Measurements from ENCODE around the gene ADCY10. TPM values are rescaled to one million over a fixed set of nuclear protein-coding genes. Genes with fewer than 3 reads are reported as not detected.
"Not testable (repeated sequence)": the region's sequence is repeated elsewhere in the genome, so short reads cannot be mapped to it uniquely, and the experiment has no call there.

Gene ADCY10
- total RNA-seq, 2 experiments from 2014 or later, result 0.11 to 0.30 TPM

DNA sequence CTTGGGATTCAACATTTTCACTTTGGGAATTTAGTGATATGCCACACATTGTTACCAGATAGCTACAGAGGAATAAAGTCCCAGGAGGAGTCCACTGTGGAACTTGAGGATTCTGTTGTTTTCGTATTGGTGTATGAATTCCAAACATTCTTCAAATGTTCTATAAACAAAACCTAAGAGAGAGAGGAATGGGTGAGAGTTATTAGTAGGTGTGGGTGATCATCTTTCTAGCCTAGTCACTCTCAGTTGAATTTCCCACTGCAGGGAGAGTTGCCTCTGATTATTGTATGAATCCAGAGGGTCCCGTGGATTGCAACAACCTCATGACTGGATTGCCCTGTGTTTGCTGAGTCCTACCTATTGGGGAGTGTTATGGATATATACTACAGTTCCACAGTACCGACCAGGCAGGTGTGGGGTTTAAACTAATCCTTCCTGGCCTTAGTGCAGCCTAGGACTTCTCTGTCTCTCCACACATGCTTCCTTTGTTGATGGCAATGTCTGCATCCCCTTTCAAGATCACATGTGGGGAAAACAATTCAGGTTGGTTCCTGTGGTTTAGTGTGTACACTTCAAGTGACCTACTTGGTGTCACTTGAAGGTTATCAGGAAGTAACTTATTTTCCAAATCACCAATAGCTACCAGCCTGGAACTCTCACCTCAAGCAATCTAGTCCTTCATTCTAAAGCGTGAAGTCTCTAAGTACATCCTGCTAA is 91.8 kb downstream of the ADCY10 start:
- Mint-ChIP-seq H3K4me1 (peaks cover 7% of the 10 kb centered on the region), H3K36me3 (ENCODE audit: low read depth) (no peaks in the 10 kb centered on the region), H3K27me3 (peaks cover 8% of the 10 kb centered on the region), H3K9me3 (ENCODE audit: low read depth) (no peaks in the 10 kb centered on the region), H3K4me3 (no peak overlapping the region), H3K27ac (no peak overlapping the region)
- no peak for ATAC-seq
- no peak for DNase-seq
- ChIA-PET CTCF (no interaction called here), POLR2A (no interaction called here)
- intact Hi-C loops (cut with DNase I, micrococcal nuclease), result no loop called here

- Mint-ChIP-seq H3K9me3 (ENCODE audit: low read depth) (no peaks in the 10 kb centered on the region), H3K27ac (no peak overlapping the region)
Observed at GRCh38 chr1:167821356-167821685, 92.6 kb downstream of the ADCY10 start.

DNA sequence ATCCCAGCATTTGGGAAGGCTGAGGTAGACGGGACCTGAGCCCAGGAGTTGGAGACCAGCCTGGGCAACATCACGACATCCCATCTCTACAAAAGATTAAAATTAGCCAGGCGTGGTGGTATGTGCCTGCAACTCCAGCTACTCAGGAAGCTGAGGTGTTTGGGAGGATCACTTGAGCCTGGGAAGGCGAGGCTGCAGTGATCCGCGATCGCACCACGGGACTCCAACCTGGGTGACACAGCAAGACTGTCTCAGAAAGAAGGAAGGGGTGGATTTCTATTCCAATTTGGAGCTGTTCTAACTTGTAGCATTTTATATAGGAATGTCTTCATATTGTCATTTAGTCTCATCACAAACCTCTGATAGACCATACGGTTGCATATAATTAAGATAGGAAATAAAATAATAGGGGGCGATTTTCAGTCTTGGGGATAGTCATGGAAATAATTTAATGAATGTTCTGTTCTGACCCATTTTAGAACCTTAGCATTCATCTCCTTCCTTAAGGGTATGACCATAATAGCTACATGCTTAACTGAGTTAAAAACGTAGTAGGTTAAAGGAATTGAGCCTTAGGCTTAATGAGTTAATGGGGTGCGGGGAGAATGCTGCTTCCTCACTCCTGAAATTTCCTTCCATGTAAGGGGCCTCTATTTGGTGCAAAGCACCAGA is 93.1 kb downstream of the ADCY10 start:
- CTCF ChIA-PET, result interaction anchor here (1.1 kb wide), 1 partner anchor 261 kb away, joined by 3 read pairs; no protein-coding TSS in a partner anchor
- H3K9me3 Mint-ChIP-seq (ENCODE audit: low read depth), result peaks cover 2% of the 10 kb centered on the region

More at GRCh38 chr1:167821356-167821685, 92.6 kb downstream of the ADCY10 start:
- no peak for DNase-seq
- POLR2A ChIA-PET, result no interaction called here
- Mint-ChIP-seq H3K36me3 (ENCODE audit: low read depth) (no peaks in the 10 kb centered on the region), H3K4me3 (no peak overlapping the region), H3K4me1 (peaks cover 7% of the 10 kb centered on the region), H3K27me3 (peaks cover 8% of the 10 kb centered on the region)
- no peak for ATAC-seq
- CTCF ChIA-PET, result interaction anchor here (1.1 kb wide), 1 partner anchor 261 kb away, joined by 3 read pairs; no protein-coding TSS in a partner anchor
- intact Hi-C loops (cut with DNase I, micrococcal nuclease), result no loop called here

DNA sequence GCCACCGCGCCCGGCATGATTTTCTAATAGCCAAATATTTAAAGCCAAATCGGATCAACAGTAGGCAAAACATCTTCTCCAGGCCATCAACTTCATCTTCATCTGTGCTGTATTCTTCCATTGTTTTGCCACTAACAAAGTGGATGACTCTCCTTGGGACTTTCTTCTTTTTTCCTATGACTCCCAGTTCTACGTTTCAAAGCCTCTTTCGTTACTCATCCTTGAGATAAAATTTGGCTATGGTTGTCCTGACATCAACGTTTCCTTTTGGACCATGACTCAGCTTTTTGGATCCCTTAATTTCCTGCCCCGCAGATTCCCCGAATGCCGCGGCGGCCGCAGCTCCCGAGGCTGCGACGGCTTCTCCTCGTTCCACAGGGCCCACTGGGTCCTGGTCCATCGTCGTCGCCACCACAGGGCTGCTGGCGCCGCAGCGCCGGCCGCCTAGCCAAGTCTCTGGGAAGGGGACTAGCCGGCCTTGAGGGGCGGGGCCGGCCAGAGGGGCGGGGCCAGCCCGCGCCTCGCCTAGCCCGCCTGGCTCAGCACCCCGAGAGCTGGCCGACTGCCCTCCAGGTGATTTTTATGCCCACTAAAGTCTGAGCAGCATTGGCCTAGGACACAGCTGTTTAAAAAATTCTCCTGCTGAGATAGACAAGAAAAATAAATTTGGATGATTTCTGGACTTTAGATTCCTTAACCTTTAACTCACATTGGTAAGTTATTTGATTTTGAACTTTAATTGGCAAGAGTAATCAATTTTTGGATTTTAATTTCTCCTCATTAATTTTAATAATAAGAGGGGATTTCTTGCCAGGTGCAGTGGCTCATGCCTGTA is 93.9 kb downstream of the ADCY10 start:
- CTCF ChIA-PET, result interaction anchor here (0.8 to 1.1 kb wide), 2 partner anchors 10 to 262 kb away, joined by 3 to 4 read pairs; no protein-coding TSS in a partner anchor
- peak overlapping the region; percentile 55 for H3K4me3 Mint-ChIP-seq
- peaks cover 3% of the 10 kb centered on the region for H3K36me3 Mint-ChIP-seq (ENCODE audit: low read depth)
- H3K9me3 Mint-ChIP-seq (ENCODE audit: low read depth), result peaks cover 9% of the 10 kb centered on the region
- peak overlapping the region; percentile 68 for H3K27ac Mint-ChIP-seq
- intact Hi-C loops (cut with DNase I, micrococcal nuclease), result no loop called here
- ATAC-seq (peak; percentile 86), DNase-seq (peak; percentile 36)
- peaks cover 8% of the 10 kb centered on the region for H3K27me3 Mint-ChIP-seq
- POLR2A ChIA-PET, result no interaction called here
- H3K4me1 Mint-ChIP-seq, result peaks cover 7% of the 10 kb centered on the region

More for the DNA sequence above, 93.1 kb downstream of the ADCY10 start:
- POLR2A ChIA-PET, result no interaction called here
- ATAC-seq, result no peak
- H3K27me3 Mint-ChIP-seq, result peaks cover 8% of the 10 kb centered on the region
- H3K4me1 Mint-ChIP-seq, result peaks cover 7% of the 10 kb centered on the region
- no peak overlapping the region for H3K27ac Mint-ChIP-seq
- intact Hi-C loops (cut with DNase I, micrococcal nuclease), result no loop called here
- no peak overlapping the region for H3K4me3 Mint-ChIP-seq
- H3K36me3 Mint-ChIP-seq (ENCODE audit: low read depth), result peaks cover 2% of the 10 kb centered on the region
- no peak for DNase-seq

GRCh38 chr1:167815650-167816049 is 98.3 kb downstream of the ADCY10 start:
- no peak overlapping the region for H3K27ac Mint-ChIP-seq
- H3K4me3 Mint-ChIP-seq, result no peak overlapping the region
- peaks cover 7% of the 10 kb centered on the region for H3K4me1 Mint-ChIP-seq
- intact Hi-C loops (cut with DNase I, micrococcal nuclease), result no loop called here
- H3K9me3 Mint-ChIP-seq (ENCODE audit: low read depth), result peaks cover 22% of the 10 kb centered on the region
- ATAC-seq (no peak), DNase-seq (no peak)
- CTCF ChIA-PET, result no interaction called here
- POLR2A ChIA-PET, result interaction anchor here (0.6 kb wide), 1 partner anchor 713 kb away, joined by 4 read pairs; no protein-coding TSS in a partner anchor
- peaks cover 5% of the 10 kb centered on the region for H3K27me3 Mint-ChIP-seq
- H3K36me3 Mint-ChIP-seq (ENCODE audit: low read depth), result peaks cover 3% of the 10 kb centered on the region

DNA sequence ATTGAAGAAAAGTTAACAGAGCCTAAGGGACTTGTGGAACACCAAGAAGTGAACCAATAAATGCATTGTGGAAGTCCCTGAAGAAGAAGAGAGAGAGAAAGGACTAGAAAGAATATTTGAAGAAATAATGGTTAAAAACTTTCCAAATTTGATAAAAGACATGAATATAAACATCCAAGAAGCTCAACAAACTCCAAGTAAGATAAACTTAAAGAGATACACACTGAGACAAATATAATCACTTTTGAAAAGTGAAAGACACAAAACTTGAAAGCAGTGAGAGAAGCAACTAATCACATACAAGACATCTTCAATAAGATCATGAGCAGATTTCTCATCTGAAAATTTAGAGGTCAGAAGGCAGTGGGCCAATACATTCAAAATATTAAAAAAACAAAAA is 101.0 kb downstream of the ADCY10 start:
- H3K36me3 Mint-ChIP-seq (ENCODE audit: low read depth), result peaks cover 3% of the 10 kb centered on the region
- no peaks in the 10 kb centered on the region for H3K4me1 Mint-ChIP-seq
- DNase-seq (no peak), ATAC-seq (no peak)
- H3K27me3 Mint-ChIP-seq, result peaks cover 4% of the 10 kb centered on the region
- H3K9me3 Mint-ChIP-seq (ENCODE audit: low read depth), result peaks cover 22% of the 10 kb centered on the region
- H3K27ac Mint-ChIP-seq, result no peak overlapping the region
- ChIA-PET POLR2A (no interaction called here), CTCF (interaction anchor here (1.3 kb wide), 1 partner anchor 11 kb away, joined by 3 read pairs; no protein-coding TSS in a partner anchor)
- intact Hi-C loops (cut with DNase I, micrococcal nuclease), result no loop called here
- H3K4me3 Mint-ChIP-seq, result no peak overlapping the region

DNA sequence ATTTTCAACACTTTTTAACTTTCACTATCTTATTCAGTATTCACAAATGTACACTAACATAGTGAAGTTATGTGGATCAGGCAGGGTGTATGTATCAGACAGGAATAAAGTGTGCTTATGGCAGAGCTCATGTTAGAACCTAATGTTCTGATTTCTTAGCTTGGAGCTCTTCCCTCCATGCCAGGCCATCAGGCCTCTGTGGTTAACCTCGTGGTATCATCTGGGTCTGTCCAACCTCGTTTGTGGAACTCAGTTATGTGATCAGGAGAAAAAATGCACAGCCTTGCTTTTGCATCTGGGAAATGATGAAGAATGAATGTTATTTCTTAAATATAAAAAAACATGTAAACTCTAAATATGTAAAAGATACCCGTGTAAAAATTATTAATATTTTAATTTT is 105.2 kb downstream of the ADCY10 start:
- no peak for ATAC-seq
- H3K27me3 Mint-ChIP-seq, result peaks cover 4% of the 10 kb centered on the region
- peaks cover 19% of the 10 kb centered on the region for H3K4me1 Mint-ChIP-seq
- ChIA-PET CTCF (interaction anchor here (0.6 to 0.8 kb wide), 3 partner anchors 11 to 929 kb away, joined by 3 to 4 read pairs (median 3); no protein-coding TSS in a partner anchor), POLR2A (no interaction called here)
- DNase-seq, result no peak
- H3K27ac Mint-ChIP-seq, result no peak overlapping the region
- peaks cover 9% of the 10 kb centered on the region for H3K9me3 Mint-ChIP-seq (ENCODE audit: low read depth)
- H3K4me3 Mint-ChIP-seq, result no peak overlapping the region
- intact Hi-C loops (cut with DNase I, micrococcal nuclease), result no loop called here
- H3K36me3 Mint-ChIP-seq (ENCODE audit: low read depth), result peaks cover 6% of the 10 kb centered on the region

- POLR2A ChIA-PET, result no interaction called here
- Mint-ChIP-seq H3K27me3 (peaks cover 4% of the 10 kb centered on the region), H3K36me3 (ENCODE audit: low read depth) (peaks cover 6% of the 10 kb centered on the region), H3K27ac (no peak overlapping the region), H3K4me1 (peaks cover 24% of the 10 kb centered on the region), H3K4me3 (no peak overlapping the region), H3K9me3 (ENCODE audit: low read depth) (peaks cover 6% of the 10 kb centered on the region)
- no peak for DNase-seq
- CTCF ChIA-PET, result interaction anchor here (0.6 to 0.8 kb wide), 3 partner anchors 11 to 929 kb away, joined by 3 to 4 read pairs (median 3); no protein-coding TSS in a partner anchor
- no peak for ATAC-seq
- intact Hi-C loops (cut with DNase I, micrococcal nuclease), result no loop called here
Observed at GRCh38 chr1:167808104-167808503, 105.8 kb downstream of the ADCY10 start.

DNA sequence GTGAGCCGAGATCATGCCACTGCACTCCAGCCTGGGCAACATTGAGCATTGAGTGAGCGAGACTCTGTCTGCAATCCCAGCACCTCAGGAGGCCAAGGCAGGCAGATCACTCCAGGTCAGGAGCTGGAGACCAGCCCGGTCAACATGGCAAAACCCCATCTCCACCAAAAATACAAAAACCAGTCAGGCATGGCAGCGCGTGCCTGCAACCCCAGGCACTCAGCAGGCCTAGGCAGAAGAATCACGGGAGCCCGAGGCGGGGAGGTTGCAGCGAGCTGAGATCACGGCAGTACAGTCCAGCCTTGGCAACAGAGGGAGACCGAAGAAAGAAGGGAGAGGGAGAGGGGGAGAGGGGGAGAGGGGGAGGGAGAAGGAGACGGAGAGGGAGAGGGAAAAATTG is 107.3 kb downstream of the ADCY10 start:
- CTCF ChIA-PET; DNase-seq; intact Hi-C loops (cut with DNase I, micrococcal nuclease); H3K36me3 Mint-ChIP-seq (ENCODE audit: low read depth); H3K27ac Mint-ChIP-seq; H3K9me3 Mint-ChIP-seq (ENCODE audit: low read depth); H3K4me3 Mint-ChIP-seq; H3K27me3 Mint-ChIP-seq; POLR2A ChIA-PET; ATAC-seq: not testable (repeated sequence)
- peaks cover 24% of the 10 kb centered on the region for H3K4me1 Mint-ChIP-seq

DNA sequence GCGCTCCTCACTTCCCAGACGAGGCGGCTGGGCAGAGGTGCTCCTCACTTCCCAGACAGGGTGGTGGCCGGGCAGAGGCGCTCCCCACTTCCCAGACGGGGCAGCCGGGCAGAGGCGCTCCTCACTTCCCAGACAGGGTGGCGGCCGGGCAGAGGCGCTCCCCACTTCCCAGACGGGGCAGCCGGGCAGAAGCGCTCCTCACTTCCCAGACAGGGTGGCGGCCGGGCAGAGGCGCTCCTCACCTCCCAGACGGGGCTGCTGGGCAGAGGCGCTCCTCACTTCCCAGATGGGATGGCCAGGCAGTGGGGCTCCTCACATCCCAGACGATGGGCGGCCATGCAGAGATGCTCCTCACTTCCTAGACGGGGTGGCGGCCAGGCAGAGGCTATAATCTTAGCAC is 107.7 kb downstream of the ADCY10 start:
- H3K27ac Mint-ChIP-seq; H3K9me3 Mint-ChIP-seq (ENCODE audit: low read depth); CTCF ChIA-PET; H3K4me3 Mint-ChIP-seq; DNase-seq; H3K27me3 Mint-ChIP-seq; intact Hi-C loops (cut with DNase I, micrococcal nuclease); POLR2A ChIA-PET; ATAC-seq; H3K36me3 Mint-ChIP-seq (ENCODE audit: low read depth): not testable (repeated sequence)
- H3K4me1 Mint-ChIP-seq, result peaks cover 24% of the 10 kb centered on the region

GRCh38 chr1:167805041-167805556 is 108.8 kb downstream of the ADCY10 start:
- H3K9me3 Mint-ChIP-seq (ENCODE audit: low read depth), result no peaks in the 10 kb centered on the region
- H3K4me1 Mint-ChIP-seq, result peaks cover 24% of the 10 kb centered on the region
- intact Hi-C loops (cut with DNase I, micrococcal nuclease), result no loop called here
- DNase-seq (peak; percentile 52), ATAC-seq (peak; percentile 43)
- CTCF ChIA-PET, result interaction anchor here (0.6 to 2.4 kb wide), 2 partner anchors 83 to 89 kb away, joined by 3 to 12 read pairs; partner anchors contain the start of gene MPZL1
- peaks cover 4% of the 10 kb centered on the region for H3K27me3 Mint-ChIP-seq
- POLR2A ChIA-PET, result no interaction called here
- H3K4me3 Mint-ChIP-seq, result no peak overlapping the region
- H3K27ac Mint-ChIP-seq, result peak overlapping the region; percentile 97
- peaks cover 6% of the 10 kb centered on the region for H3K36me3 Mint-ChIP-seq (ENCODE audit: low read depth)

Data from activated CD4-positive, alpha-beta T cell treated with anti-CD3 and anti-CD28 coated beads for 36 hours (primary cell).